ENCODE data around the gene GSS. TPM values are rescaled to one million over a fixed set of nuclear protein-coding genes. Genes with fewer than 3 reads are reported as not detected.

GSS gene
- total RNA-seq, result 29.9 and 69.7 TPM in 2 replicates

GRCh38 chr20:34955231-34956040 is at the start of gene GSS, which contains the start of gene MYH7B:
Gene GSS (minus strand): TSS chr20:34955806. CDS start chr20:34951852, 3,954 bp downstream.
Gene MYH7B (plus strand): TSS chr20:34955868. CDS start chr20:34978006, 22,138 bp downstream.

Other genes starting within 250 kb of the GSS start
- 7.0 and 17.9 TPM in 2 replicates for gene NCOA6, start 130.2 kb downstream of the GSS start, total RNA-seq
- gene GGT7, start 83.0 kb downstream of the GSS start, total RNA-seq, result 17.1 and 24.0 TPM in 2 replicates
- 30.8 and 97.2 TPM in 2 replicates for gene ACSS2, start 79.2 kb downstream of the GSS start, total RNA-seq
- gene MYH7B, start 62 bp upstream of the GSS start, total RNA-seq, result not detected in 2 replicates
- 57.4 and 78.5 TPM in 2 replicates for gene TRPC4AP, start 137.0 kb upstream of the GSS start, total RNA-seq
- 23.8 and 36.5 TPM in 2 replicates for gene EDEM2, start 191.5 kb upstream of the GSS start, total RNA-seq
- gene PROCR, start 216.3 kb upstream of the GSS start, total RNA-seq, result 80.6 and 95.7 TPM in 2 replicates

Measured in epithelial cell of alveolus of lung (primary cell).